ENCODE data around the gene NPAS3. TPM values are rescaled to one million over a fixed set of nuclear protein-coding genes. Genes with fewer than 3 reads are reported as not detected.

The NPAS3 gene
- total and polyA plus RNA-seq, 2 of the 13 experiments (the other 11 are each of a cell fraction or from before 2014, with no cell fraction given), result not detected

DNA sequence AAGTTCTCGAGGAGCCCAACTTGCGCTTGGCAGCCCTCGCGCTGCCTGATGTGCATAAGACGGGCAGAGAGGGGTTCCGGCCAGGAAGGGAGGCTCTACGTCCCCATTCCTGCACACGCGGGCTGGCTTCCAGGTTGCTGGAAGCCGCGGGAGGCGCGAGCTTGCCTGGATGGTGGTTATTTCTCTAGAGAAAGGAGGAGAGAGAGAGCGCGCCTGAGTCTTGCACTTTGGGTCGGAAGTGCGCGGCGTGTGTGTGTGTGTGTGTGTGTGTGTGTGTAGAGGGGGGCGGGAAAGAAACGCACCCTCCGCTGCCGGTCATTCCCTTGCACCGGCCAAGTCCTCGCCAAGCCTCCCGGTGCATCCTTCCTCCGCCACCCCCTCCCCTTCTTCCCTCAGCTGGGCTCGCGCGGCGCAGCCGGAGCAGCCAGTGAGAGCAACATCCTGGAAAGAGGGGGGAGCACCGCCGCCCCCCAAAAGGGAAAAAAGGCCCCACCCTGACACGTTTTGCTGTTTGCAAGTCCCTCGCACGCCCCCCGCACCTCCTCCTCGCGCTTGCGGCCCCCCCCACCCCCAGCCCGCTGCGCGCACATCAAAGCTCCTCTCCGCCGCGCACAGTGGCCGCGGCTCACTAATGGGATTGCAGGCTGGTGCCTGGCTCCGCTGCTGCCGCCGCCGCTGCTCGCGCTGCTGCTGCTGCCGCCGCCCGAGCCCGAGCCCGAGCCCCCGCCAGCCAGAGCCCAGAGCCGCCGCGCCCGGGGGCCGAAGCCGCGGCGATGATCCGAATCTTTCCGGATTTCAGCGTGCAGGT, 4.4 kb upstream of the NPAS3 start:
- ChIA-PET POLR2A (no interaction called here), CTCF (ENCODE audit: low intra/inter-chr PET ratio, low total read pairs) (no interaction called here)
- Histone ChIP-seq H3K79me2 (ENCODE audit: insufficient read depth, low read length) (no peaks in the 10 kb centered on the region), H4K20me1 (ENCODE audit: insufficient read depth, low read length) (no peaks in the 10 kb centered on the region; the same call in 1 of the 2 replicates), H3K9me3 (ENCODE audit: low read length) (no peaks in the 10 kb centered on the region), H3K9ac (ENCODE audit: insufficient read depth, low read depth, low read length) (no peak overlapping the region), H2AFZ (ENCODE audit: low read length) (no peak overlapping the region), H3K27me3 (ENCODE audit: control insufficient read depth in 1 of 2, insufficient read depth in 2 of 2, low read length in 2 of 2) (peaks cover 15 to 68% of the 10 kb centered on the region in 2 experiments), H3K4me3 (replicated peaks in 1 of 3; ENCODE audit: insufficient read depth in 1 of 3, low read depth in 2 of 3, low read length in 3 of 3) (no peak overlapping the region), H3K36me3 (replicated peaks in 1 of 2; ENCODE audit: control insufficient read depth in 1 of 2, insufficient read depth in 2 of 2, low read length in 2 of 2) (no peaks in the 10 kb centered on the region), H3K27ac (ENCODE audit: extremely low read length, insufficient read depth, low read length) (no peak overlapping the region), H3K4me1 (ENCODE audit: insufficient read depth, low read length) (no peaks in the 10 kb centered on the region), H3K4me2 (ENCODE audit: low read depth, low read length) (no peak overlapping the region)
- FAIRE-seq, result no peak
- intact Hi-C loops (cut with micrococcal nuclease; ENCODE audit: unreplicated experiment) (no loop called here), in situ Hi-C loops (cut with HindIII; ENCODE audit: extremely low pct_ligation_motif_present, low pct_unique_long_range_greater_than_20kb) (no loop called here)
- 24% methylated on average over 50 of the region's 72 CpGs for WGBS (ENCODE audit: low lambda C conversion rate)
- ATAC-seq, result peak; percentile 55
- BruUV-seq (replicated peaks), result no TSS peak
- DNase-seq (ENCODE audit: low spot score), result no peak
- TF ChIP-seq MAF1 (CRISPR knock-in tag; IDR thresholded peaks at IDR 0.05; ENCODE audit: borderline replicate concordance), result no peak
- TF ChIP-seq, protein P1, sequence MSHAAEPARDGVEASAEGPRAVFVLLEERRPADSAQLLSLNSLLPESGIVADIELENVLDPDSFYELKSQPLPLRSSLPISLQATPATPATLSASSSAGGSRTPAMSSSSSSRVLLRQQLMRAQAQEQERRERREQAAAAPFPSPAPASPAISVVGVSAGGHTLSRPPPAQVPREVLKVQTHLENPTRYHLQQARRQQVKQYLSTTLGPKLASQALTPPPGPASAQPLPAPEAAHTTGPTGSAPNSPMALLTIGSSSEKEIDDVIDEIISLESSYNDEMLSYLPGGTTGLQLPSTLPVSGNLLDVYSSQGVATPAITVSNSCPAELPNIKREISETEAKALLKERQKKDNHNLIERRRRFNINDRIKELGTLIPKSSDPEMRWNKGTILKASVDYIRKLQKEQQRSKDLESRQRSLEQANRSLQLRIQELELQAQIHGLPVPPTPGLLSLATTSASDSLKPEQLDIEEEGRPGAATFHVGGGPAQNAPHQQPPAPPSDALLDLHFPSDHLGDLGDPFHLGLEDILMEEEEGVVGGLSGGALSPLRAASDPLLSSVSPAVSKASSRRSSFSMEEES (CRISPR knock-in tag; IDR thresholded peaks at IDR 0.05), result no peak
- TF ChIP-seq, protein P2, sequence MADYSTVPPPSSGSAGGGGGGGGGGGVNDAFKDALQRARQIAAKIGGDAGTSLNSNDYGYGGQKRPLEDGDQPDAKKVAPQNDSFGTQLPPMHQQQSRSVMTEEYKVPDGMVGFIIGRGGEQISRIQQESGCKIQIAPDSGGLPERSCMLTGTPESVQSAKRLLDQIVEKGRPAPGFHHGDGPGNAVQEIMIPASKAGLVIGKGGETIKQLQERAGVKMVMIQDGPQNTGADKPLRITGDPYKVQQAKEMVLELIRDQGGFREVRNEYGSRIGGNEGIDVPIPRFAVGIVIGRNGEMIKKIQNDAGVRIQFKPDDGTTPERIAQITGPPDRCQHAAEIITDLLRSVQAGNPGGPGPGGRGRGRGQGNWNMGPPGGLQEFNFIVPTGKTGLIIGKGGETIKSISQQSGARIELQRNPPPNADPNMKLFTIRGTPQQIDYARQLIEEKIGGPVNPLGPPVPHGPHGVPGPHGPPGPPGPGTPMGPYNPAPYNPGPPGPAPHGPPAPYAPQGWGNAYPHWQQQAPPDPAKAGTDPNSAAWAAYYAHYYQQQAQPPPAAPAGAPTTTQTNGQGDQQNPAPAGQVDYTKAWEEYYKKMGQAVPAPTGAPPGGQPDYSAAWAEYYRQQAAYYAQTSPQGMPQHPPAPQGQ (CRISPR knock-in tag; IDR thresholded peaks at IDR 0.05; ENCODE audit: borderline replicate concordance), result no peak
- TF ChIP-seq, protein P3, sequence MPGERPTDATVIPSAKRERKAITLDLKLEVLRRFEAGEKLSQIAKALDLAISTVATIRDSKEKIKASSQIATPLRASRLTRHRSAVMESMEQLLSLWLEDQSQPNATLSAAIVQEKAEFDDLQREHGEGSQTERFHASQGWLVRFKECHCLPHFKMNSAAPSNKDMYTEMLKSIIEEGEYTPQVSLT (CRISPR knock-in tag; IDR thresholded peaks at IDR 0.05; ENCODE audit: borderline replicate concordance, low read depth), result no peak
- TF ChIP-seq, protein P4, sequence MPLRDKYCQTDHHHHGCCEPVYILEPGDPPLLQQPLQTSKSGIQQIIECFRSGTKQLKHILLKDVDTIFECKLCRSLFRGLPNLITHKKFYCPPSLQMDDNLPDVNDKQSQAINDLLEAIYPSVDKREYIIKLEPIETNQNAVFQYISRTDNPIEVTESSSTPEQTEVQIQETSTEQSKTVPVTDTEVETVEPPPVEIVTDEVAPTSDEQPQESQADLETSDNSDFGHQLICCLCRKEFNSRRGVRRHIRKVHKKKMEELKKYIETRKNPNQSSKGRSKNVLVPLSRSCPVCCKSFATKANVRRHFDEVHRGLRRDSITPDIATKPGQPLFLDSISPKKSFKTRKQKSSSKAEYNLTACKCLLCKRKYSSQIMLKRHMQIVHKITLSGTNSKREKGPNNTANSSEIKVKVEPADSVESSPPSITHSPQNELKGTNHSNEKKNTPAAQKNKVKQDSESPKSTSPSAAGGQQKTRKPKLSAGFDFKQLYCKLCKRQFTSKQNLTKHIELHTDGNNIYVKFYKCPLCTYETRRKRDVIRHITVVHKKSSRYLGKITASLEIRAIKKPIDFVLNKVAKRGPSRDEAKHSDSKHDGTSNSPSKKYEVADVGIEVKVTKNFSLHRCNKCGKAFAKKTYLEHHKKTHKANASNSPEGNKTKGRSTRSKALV (CRISPR knock-in tag; IDR thresholded peaks at IDR 0.05), result peak; percentile 50; the same call in 1 of the 2 replicates
- no peak for TF ChIP-seq TP53 (CRISPR knock-in tag; conservative IDR thresholded peaks at IDR 0.05)
- TF ChIP-seq PCBP1 (IDR thresholded peaks at IDR 0.05; ENCODE audit: borderline replicate concordance, low read depth, low read length), result 0 out of 2 replicates have a peak, but pooled peaks have one; percentile 69
- no peak for TF ChIP-seq ZNF570 (CRISPR knock-in tag; IDR thresholded peaks at IDR 0.05; ENCODE audit: borderline replicate concordance)
- TF ChIP-seq, protein P5, sequence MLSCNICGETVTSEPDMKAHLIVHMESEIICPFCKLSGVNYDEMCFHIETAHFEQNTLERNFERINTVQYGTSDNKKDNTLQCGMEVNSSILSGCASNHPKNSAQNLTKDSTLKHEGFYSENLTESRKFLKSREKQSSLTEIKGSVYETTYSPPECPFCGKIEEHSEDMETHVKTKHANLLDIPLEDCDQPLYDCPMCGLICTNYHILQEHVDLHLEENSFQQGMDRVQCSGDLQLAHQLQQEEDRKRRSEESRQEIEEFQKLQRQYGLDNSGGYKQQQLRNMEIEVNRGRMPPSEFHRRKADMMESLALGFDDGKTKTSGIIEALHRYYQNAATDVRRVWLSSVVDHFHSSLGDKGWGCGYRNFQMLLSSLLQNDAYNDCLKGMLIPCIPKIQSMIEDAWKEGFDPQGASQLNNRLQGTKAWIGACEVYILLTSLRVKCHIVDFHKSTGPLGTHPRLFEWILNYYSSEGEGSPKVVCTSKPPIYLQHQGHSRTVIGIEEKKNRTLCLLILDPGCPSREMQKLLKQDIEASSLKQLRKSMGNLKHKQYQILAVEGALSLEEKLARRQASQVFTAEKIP (CRISPR knock-in tag; IDR thresholded peaks at IDR 0.05; ENCODE audit: borderline replicate concordance), result no peak
- TF ChIP-seq ZNF768 (CRISPR knock-in tag; IDR thresholded peaks at IDR 0.05), result peak; percentile 29; the same call in 1 of the 2 replicates
- TF ChIP-seq CHCHD3 (CRISPR knock-in tag; IDR thresholded peaks at IDR 0.05), result 0 out of 2 replicates have a peak, but pooled peaks have one; percentile 37
- TF ChIP-seq ZNF343 (CRISPR knock-in tag; IDR thresholded peaks at IDR 0.05), result no peak
- TF ChIP-seq POLR2A (IDR thresholded peaks at IDR 0.05; ENCODE audit: insufficient read depth in 1 of 2, low read depth in 2 of 2, low read length in 2 of 2), result no peak
- TF ChIP-seq ISL2 (CRISPR knock-in tag; IDR thresholded peaks at IDR 0.05), result no peak

All from HepG2 (cell line).